Measurements from ENCODE around the gene TMEM53. TPM values are rescaled to one million over a fixed set of nuclear protein-coding genes. Genes with fewer than 3 reads are reported as not detected.

Gene TMEM53
- total and polyA plus RNA-seq, 2 donors (not counting 3 experiments of a cell fraction or from before 2014, with no cell fraction given) = 5.3 to 16.5 TPM

GRCh38 chr1:44641126-44642102, 32.9 kb downstream of the TMEM53 start:
- no peak for FAIRE-seq
- no peaks in the 10 kb centered on the region for H3K9me1 ChIP-seq (replicated peaks; ENCODE audit: control insufficient read depth, extremely low read depth, insufficient read depth, low read length)
- H3K27ac ChIP-seq (ENCODE audit: insufficient read depth, low read depth, low read length) = no peak overlapping the region
- H3K36me3 ChIP-seq (ENCODE audit: control insufficient read depth in 2 of 2, extremely low read depth in 1 of 2, insufficient read depth in 2 of 2, low read length in 2 of 2) = peaks cover 7 to 55% of the 10 kb centered on the region in 2 experiments
- no peaks in the 10 kb centered on the region for H3K79me2 ChIP-seq (ENCODE audit: control insufficient read depth, insufficient read depth, low read length)
- H3K4me3 ChIP-seq (replicated peaks in 1 of 3; ENCODE audit: insufficient read depth in 1 of 3, low read depth in 1 of 3, low read length in 3 of 3) = no peak overlapping the region
- no peak overlapping the region for H3K9ac ChIP-seq (replicated peaks; ENCODE audit: extremely low read depth, insufficient read depth, low read length)
- H3K9me3 ChIP-seq (replicated peaks; ENCODE audit: control insufficient read depth, insufficient read depth, low read length) = no peaks in the 10 kb centered on the region
- ChIA-PET POLR2A (interaction anchor here (2.1 to 2.6 kb wide), 2 partner anchors 10 kb away, joined by 4 to 15 read pairs; no protein-coding TSS in a partner anchor), CTCF (interaction anchor here (0.9 to 6.1 kb wide), 3 partner anchors 9 to 30 kb away, joined by 3 to 48 read pairs (median 7); no protein-coding TSS in a partner anchor)
- TF ChIP-seq GATA2 (IDR thresholded peaks at IDR 0.05; ENCODE audit: insufficient read depth, insufficient read length, low read depth, low read length) (no peak), POLR2AphosphoS5 (IDR thresholded peaks at IDR 0.05; ENCODE audit: insufficient read depth, low read depth, low read length) (no peak), POLR2A (IDR thresholded peaks at IDR 0.05; ENCODE audit: low read depth, low read length) (no peak), MYC (IDR thresholded peaks at IDR 0.05; ENCODE audit: low read depth, low read length) (no peak), EZH2 (IDR thresholded peaks at IDR 0.05; ENCODE audit: borderline replicate concordance, low read depth, low read length, severe bottlenecking) (no peak)
- TF ChIP-seq, protein P1, sequence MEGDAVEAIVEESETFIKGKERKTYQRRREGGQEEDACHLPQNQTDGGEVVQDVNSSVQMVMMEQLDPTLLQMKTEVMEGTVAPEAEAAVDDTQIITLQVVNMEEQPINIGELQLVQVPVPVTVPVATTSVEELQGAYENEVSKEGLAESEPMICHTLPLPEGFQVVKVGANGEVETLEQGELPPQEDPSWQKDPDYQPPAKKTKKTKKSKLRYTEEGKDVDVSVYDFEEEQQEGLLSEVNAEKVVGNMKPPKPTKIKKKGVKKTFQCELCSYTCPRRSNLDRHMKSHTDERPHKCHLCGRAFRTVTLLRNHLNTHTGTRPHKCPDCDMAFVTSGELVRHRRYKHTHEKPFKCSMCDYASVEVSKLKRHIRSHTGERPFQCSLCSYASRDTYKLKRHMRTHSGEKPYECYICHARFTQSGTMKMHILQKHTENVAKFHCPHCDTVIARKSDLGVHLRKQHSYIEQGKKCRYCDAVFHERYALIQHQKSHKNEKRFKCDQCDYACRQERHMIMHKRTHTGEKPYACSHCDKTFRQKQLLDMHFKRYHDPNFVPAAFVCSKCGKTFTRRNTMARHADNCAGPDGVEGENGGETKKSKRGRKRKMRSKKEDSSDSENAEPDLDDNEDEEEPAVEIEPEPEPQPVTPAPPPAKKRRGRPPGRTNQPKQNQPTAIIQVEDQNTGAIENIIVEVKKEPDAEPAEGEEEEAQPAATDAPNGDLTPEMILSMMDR (IDR thresholded peaks at IDR 0.05; ENCODE audit: extremely low read depth in 1 of 2, insufficient read depth in 1 of 2, low read depth in 1 of 2, low read length in 2 of 2) = no peak
- TF ChIP-seq, protein P2, sequence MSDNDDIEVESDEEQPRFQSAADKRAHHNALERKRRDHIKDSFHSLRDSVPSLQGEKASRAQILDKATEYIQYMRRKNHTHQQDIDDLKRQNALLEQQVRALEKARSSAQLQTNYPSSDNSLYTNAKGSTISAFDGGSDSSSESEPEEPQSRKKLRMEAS (IDR thresholded peaks at IDR 0.05; ENCODE audit: insufficient read depth, insufficient read length) = no peak
- dilution Hi-C loops (cut with MboI; ENCODE audit: extremely low pct_ligation_motif_present, low sequenced_read_pairs) = no loop called here
- H3K4me2 ChIP-seq (ENCODE audit: insufficient read depth, low read length) = no peak overlapping the region
- DNase-seq (ENCODE audit: low read depth, low spot score) = no peak
- no peak overlapping the region for H2AFZ ChIP-seq (ENCODE audit: low read depth, low read length)
- no peaks in the 10 kb centered on the region for H4K20me1 ChIP-seq (replicated peaks; ENCODE audit: control insufficient read depth, extremely low read depth, insufficient read depth, low read length)
- BruUV-seq (replicated peaks) = no TSS peak
- no peaks in the 10 kb centered on the region for H3K4me1 ChIP-seq (ENCODE audit: control insufficient read depth, extremely low read depth, insufficient read depth, low read length)
- H3K27me3 ChIP-seq (ENCODE audit: control insufficient read depth in 2 of 2, insufficient read depth in 2 of 2, low read length in 2 of 2) = no peaks in the 10 kb centered on the region
- intact Hi-C loops (cut with micrococcal nuclease) = no loop called here

All from endothelial cell of umbilical vein (primary cell).